GM19328 (cell line): ENCODE data around the gene LRR1.
"Not testable (repeated sequence)": the region's sequence is repeated elsewhere in the genome, so short reads cannot be mapped to it uniquely, and the experiment has no call there.

Source experiments
- ATAC-seq: cut with Tn5 transposase; IDR thresholded peaks from one replicate; pipeline ENCODE4 v1.9.1; 2021; ENCODE audit warnings: mild to moderate bottlenecking, moderate library complexity; ENCODE audit not compliant: unreplicated experiment

Gene LRR1

GRCh38 chr14:49598485-49599300 is at the start of gene LRR1:
TSS of gene LRR1 (plus strand) at chr14:49598940. CDS start at chr14:49599021, 81 bp downstream.
- no peak for ATAC-seq

GRCh38 chr14:49549446-49549845 is 49.3 kb upstream of the LRR1 start:
- no peak for ATAC-seq

GRCh38 chr14:49549881-49550280 is 48.9 kb upstream of the LRR1 start:
- no peak for ATAC-seq

GRCh38 chr14:49550286-49551184 is 48.2 kb upstream of the LRR1 start:
- no peak for ATAC-seq

- ATAC-seq = no peak
Measured at GRCh38 chr14:49551569-49551968, 47.2 kb upstream of the LRR1 start.

- ATAC-seq = no peak
Measured at GRCh38 chr14:49553106-49553505, 45.6 kb upstream of the LRR1 start.

GRCh38 chr14:49553892-49554291 is 44.8 kb upstream of the LRR1 start:
- ATAC-seq = no peak

GRCh38 chr14:49559979-49560768 is 38.6 kb upstream of the LRR1 start:
- ATAC-seq = no peak

GRCh38 chr14:49566714-49567113 is 32.0 kb upstream of the LRR1 start:
- no peak for ATAC-seq

- ATAC-seq = no peak
Measured at GRCh38 chr14:49569281-49569680, 29.5 kb upstream of the LRR1 start.

- ATAC-seq = no peak
Measured at GRCh38 chr14:49574038-49574437, 24.7 kb upstream of the LRR1 start.

- ATAC-seq = no peak
Measured at GRCh38 chr14:49578141-49578540, 20.6 kb upstream of the LRR1 start.

- ATAC-seq = no peak
Measured at GRCh38 chr14:49579841-49580240, 18.9 kb upstream of the LRR1 start.

GRCh38 chr14:49581209-49582112 is 17.3 kb upstream of the LRR1 start:
- ATAC-seq = no peak

GRCh38 chr14:49582113-49582977 is 16.4 kb upstream of the LRR1 start:
- ATAC-seq = no peak

- ATAC-seq = no peak
Measured at GRCh38 chr14:49583629-49584028, 15.1 kb upstream of the LRR1 start.

GRCh38 chr14:49584058-49584457 is 14.7 kb upstream of the LRR1 start:
- ATAC-seq = no peak

GRCh38 chr14:49584981-49585640 is 13.6 kb upstream of the LRR1 start:
- not testable (repeated sequence) for ATAC-seq
